HG02884 (cell line): Measurements from ENCODE around the gene TUBD1.
"Not testable (repeated sequence)": the region's sequence is repeated elsewhere in the genome, so short reads cannot be mapped to it uniquely, and the experiment has no call there.

Source experiments
- ATAC-seq: cut with Tn5 transposase; IDR thresholded peaks from one replicate; pipeline ENCODE4 v1.9.1; 2021; ENCODE audit warnings: mild to moderate bottlenecking, moderate library complexity; ENCODE audit not compliant: unreplicated experiment

The TUBD1 gene

DNA sequence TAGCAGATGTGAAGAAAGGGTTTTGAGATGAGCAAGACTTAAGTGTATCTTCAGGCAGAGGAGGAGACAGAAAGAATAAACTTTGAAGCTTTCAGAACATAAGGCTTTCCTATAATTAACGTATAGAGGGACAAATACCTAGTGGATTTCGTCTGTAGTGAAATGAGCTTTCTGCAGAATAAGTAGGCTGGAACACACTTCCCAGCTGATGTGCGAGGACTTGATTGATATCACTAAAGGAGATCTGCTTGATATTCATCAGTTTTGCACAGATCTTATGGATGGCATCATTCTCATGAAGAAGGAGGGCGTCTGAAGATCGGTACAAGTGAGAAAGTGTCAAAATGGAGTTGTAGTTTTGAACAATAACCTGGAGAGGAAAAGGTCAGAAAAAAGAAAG lies 14.8 kb downstream of the TUBD1 start:
- ATAC-seq = no peak

DNA sequence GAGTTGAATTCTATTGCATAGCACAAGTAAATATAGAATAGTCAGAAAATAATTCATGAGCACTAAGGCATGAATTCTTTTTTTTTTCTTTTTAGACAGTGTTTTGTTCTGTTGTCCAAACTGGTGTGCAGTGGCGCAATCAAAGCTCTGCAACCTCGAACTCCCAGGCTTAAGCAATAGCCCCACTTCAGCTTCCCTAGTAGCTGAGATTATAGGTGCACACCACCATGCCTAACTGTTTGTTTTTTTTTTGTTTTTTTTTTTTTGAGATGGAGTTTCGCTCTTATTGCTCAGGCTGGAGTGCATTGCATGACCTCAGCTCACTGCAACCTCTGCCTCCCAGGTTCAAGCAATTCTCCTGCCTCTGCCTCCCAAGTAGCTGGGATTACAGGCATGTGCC lies 16.6 kb downstream of the TUBD1 start:
- ATAC-seq = no peak

DNA sequence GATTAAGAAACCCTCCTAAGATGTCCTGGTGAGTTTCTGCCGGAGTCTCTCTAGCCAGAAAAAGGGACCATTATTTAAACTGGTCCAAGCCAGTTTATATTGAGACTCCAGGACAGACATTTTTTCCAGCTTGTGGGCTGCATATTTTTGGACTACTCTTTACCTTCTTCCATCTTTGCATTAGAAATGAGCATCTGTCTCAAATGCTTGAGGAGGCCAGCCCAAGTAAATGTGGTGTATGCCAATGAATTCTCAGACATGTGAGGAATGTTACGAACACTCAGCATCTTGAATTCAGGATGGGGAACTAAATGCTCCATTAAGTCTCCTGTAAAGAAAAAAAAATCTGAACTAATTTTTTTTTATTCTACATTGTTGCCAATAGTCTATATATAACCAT lies 18.4 kb downstream of the TUBD1 start:
- no peak for ATAC-seq

DNA sequence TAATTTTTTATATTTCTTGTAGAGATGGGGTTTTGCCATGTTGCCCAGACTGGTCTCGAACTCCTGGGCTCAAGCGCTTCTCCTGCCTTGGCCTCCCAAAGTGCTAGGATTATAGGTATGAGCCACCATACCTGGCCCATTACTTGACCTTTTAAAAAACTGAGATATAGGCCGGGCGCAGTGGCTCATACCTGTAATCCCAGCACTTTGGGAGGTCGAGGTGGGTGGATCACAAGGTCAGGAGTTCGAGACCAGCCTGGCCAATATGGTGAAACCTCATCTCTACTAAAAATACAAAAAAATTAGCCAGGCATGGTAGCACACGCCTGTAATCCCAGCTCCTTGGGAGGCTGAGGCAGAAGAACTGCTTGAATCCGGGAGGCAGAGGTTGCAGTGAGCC lies 19.3 kb downstream of the TUBD1 start:
- not testable (repeated sequence) for ATAC-seq

DNA sequence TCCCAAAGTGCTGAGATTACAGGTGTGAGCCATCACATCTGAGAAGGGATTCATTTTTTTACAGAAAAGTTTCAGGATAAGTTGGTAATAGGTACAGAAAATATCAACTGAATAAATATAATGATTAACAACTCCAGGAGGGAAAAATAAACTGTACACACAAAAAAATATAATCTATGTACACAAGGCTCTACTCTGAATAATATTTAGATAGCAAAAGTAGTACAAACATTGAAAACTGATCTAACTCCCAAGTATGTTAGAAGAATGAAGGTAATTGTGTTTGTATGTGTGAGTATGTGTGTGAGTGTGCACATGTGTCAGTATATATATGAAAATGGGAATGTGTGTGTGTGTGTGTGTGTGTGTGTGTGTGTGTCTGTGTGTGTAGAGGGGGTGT lies 20.4 kb downstream of the TUBD1 start:
- no peak for ATAC-seq

DNA sequence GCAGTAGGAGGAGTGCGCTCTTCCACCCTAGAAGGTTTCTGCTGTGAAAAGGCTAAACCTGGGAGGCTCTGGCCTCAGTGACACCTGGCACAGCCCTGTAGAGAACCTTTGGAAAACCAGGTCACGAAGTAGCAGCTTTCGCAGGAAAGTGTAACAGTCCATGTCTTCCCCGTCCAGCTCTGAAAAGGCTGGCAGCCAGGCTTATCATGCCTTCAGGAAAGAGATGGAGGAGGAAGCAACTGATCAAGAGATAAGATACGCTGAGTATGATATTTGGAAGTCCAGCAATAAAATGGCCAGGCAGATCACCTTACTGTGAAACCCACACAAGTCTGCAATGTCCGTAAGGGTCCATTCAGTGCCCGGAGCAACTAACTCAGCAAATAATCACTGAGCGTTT lies 22.3 kb downstream of the TUBD1 start:
- no peak for ATAC-seq

DNA sequence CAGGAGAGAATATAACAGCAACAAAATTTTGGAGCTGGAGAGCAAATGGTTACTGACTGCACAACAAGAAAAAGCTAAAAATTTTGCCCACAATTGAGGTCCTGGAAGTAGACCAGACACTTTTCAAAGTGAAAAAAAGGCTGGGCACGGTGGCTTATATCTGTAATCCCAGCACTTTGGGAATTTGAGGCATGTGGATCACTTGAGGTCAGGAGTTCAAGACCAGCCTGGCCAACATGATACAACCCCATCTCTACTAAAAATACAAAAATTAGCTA lies 22.9 kb downstream of the TUBD1 start:
- no peak for ATAC-seq

DNA sequence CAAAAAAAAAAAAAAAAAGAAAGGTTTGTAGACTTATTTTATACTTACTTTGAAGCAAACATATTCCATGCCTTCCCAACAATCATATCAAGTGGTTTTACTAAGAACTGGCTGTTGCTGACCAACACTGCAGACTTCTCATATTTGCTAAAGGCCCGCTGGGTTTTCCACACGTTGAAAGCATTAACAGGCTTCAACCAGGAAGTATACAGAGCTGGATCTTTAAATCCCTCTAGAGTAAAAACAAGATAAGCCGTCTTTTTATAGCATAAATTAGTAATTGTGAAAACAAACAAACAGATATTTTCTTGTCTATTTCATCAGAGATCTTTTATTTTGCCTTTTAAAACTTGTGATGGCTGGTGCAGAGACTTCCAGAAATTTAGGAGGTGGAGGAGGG lies 29.1 kb downstream of the TUBD1 start:
- no peak for ATAC-seq

DNA sequence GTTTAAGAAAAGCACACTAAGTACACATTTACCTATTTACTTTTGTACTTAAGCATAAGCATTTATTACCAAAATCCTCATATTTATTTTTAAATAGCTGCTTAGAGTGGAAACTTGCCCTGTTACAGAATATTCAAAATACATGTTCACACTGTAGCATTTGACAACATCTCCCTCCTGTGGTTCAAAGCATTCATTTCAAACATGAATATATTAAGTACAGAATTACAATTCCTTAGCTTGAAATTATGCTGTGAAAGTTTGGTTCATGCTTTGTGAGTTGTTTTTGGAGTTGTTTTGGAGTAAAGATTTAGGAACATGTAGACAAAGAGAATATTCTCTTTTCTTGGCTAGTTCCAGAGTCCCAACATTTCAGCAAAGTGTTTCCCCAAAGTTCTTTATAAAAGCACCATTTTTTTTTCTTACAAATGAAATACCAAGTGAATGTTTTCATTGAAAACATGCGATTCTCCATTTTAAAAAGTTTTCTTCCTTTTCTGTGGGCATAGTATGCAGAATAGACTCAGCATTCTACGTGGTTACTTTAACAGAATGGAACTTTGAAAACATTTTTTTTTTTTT lies 33.2 kb downstream of the TUBD1 start:
- ATAC-seq = no peak

DNA sequence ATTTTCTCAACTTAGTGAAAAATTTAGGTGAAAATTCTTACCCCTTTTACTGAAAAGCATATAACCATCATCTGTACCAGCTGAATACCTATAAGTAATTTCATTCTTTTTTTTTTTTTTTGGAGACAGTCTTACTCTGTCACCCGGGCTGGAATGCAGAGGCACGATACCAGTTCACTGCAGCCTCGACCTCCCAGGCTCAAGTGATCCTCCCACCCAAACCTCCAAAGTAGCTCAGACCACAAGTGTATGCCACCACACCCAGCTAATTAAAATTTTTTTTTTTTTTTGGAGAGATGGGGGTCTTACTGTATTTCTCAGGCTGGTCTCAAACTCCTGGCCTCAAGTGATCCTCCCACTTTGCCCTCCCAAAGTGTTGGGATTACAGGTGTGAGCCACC lies 33.8 kb downstream of the TUBD1 start:
- no peak for ATAC-seq

DNA sequence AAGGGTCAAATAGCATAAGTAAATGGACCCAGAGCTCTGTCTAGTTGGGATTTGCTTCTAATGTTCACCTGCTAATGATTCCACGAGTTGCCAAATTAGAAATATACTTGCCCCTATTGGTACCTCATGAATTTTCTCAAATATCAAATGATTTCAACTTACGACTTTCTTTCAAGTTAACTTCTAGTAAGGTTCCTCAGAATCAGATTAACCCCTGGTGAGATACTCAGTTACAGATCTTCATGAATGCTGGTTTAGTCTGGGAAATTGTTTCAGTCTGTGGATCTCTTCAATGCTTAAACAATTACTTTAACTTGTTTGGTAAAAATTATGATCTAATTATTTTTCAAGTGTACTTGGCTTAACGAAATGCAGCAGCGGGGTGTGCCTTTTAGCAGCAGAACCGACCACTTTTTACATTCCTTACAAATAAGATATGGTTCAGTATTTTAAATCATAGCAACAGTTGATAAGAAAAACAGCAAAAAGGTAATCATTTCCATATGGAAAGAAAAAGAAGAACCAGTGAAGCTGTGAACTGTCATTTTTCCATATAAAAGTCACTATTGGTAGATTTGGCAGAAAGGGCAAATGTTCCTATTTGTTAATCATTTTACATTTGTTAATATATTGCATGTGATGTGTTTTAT lies 34.5 kb downstream of the TUBD1 start:
- no peak for ATAC-seq

DNA sequence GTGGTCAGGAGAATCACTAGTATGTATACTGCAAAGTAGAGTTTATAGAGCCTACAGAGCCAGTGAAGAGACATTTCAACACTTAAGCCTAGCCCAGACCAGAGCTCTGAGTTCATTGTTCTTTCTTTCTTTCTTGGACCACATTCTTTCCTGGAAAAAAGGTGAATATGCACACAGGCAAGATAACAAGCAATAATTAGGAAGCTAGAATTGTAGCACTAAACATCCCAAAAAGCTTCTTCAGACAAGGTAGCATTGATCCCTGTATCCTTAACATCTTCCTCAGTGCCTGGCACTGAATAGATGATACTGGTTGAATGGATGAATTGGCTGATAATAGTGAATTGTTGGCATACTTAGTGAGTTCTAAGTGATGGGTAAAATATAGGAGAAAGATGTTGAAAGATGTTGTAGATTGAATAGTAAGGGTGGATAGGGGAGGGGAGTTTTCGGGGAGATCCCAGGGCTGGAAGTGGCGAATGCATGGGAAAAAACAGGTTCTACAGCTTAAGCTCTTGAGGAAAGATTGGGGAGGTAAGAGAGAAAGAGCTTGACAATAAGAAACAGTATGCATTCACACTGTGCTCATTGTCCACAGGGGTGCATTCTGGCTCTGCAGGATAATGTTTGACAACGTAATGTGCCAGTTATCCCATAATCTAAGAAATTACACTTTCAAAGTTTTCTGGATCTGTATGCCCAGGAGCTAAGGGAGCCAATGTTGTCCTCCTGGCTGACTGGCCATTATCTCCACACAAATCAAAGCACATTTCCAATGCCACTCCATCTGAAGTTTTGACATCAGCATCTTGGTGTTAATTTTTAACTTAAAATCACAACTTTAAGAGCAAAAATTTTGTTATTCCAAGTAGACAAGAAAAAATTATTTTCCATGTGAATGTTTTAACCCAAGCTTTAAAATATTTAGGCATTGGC lies 35.6 kb downstream of the TUBD1 start:
- ATAC-seq = no peak

DNA sequence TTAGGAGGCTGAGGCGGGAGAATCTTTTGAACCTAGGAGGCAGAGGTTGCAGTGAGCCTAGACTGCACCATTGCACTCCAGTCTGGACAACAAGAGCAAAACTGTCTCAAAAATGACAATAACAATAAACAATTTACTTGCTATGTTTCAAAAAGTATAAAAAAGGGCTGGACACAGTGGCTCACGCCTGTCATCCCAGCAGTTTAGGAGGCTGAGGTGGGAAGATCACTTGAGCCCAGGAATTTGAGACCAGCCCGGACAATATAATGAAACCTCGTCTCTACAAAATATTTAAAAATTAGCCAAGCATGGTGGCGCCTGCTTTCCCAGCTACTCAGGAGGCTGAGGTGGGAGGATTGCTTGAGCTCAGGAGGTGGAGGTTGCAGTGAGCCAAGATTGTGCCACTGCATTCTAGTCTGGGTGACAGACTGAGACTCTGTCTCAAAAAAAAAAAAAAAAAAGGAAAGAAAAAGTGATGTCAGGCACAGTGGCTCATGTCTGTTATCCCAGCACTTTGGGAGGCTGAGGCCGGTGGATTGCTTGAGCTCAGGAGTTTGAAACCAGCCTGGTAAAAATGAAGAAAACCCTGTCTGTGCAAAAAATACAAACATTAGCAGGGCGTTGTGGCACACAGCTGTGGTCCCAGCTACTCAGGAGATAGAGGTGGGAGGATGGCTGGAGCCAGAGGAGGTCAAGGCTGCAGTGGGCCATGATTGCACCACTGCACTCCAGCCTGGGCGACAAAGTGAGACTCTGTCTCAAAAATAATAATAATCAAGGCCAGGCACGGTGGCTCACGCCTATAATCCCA lies 38.6 kb downstream of the TUBD1 start:
- not testable (repeated sequence) for ATAC-seq

DNA sequence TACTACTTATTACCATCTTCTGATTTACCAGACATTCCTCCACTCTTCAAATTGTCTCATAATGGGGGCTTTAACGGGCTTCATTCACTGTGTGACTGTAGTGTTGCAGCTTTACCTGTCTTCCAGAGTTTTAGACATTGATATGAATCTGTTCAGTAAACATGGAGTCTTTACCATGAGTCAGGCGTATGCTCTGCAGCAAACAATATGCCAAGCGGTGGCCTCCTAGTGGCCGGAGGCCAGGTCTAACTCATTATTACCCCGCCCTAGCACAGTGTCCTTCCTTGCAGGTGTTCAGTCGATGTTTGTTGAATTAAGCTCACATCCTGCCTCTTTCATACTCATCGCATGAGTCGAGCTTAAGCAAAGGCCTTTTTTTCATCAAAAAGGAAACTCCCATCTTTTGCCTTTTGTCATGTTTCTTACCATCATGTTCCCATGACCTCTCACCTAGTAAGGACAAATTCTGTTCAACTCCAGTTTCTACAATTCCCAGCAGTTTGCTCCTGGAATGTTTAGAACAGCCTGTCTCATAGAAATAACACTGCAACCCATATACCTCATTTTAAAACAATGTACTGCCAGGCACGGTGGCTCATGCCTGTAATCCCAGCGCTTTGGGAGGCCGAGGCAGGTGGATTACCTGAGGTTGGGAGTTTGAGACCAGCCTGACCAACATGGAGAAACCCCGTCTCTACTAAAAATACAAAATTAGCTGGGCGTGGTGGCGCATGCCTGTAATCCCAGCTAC lies 39.4 kb downstream of the TUBD1 start:
- no peak for ATAC-seq

DNA sequence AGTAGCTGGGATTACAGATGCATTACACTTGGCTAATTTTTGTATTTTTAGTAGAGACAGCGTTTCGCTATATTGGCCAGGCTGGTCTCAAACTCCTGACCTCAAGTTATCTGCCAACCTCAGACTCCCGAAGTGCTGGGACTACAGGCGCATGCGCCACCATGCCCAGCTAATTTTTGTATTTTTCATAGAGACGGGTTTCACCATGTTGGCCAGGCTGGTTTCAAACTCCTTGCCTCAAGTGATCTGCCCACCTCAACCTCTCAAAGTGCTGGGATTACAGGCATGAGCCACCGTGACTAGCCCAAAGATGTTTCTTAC lies 39.9 kb downstream of the TUBD1 start:
- not testable (repeated sequence) for ATAC-seq

DNA sequence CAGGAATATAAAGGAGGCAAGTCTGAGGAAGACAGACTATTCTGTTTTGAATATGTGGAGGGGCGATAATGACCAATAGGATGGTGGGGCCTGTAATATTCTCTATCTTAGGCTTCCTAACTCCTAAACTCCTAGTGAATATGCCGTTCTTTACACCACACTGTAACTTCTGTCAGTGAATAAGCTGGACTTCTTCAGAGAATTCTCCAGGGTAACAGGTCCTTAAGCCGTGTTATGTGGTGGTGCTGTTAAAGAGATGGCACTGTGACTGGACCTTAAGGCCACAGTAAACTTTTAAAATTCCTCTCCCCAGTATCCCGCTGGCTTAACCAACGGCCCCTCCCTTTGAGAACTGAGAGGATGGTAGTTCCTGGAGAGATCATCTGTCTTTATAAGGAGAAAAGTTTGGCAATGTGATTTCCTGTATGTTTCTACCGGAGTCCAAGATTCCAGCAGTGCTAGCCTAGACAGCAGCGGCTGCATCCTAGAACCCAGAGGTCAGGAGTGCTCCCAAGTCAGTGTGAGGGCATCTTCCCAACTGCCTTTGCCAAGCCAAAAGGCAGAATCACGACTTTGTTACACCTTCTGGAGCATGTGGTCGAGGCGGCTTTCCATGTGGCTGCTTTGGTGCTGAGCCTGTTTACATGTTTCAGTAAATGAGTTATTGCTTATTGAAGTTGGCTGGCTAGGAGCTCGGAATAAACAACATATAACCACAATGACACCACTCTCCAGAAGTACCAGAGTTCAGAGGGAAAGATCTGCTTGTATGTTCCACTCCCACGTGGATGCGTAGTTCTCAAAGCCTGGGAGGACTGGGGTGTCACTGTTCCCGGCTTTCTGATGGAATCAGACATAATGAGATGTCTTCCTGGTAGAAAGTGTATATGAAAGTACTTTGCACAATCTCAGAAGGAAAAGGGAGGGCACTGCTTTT lies 41.0 kb downstream of the TUBD1 start:
- ATAC-seq = no peak

DNA sequence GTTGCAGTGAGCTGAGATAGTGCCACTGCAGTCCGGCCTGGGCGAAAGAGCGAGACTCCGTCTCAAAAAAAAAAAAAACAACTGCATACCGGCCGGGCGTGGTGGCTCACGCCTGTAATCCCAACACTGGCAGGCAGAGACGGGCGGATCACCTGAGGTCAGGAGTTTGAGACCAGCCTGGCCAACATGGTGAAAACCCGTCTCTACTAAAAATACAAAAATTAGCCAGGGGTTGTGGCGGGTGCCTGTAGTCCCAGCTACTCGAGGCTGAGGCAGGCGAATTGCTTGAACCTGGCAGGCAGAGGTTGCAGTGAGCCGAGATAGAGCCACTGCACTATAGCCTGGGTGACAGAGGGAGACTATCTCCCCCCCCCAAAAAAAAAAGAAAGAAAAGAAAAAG lies 42.4 kb downstream of the TUBD1 start:
- ATAC-seq = not testable (repeated sequence)

DNA sequence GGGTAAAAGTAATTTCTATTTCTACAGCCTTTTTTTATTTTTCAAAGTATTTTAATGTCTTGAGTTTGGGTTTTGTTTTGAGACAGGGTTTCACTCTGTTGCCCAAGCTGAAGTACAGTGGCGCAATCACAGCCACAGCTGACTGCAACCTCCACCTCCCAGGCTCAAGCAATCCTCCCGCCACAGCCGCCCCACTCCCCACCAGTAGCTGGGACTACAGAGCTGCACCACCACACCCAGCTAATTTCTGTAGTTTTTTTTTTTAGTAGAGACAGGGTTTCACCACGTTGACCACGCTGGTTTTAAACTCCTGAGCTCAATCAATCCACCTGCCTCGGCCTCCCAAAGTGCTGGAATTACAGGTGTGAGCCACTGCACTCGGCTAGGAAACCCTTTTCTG lies 44.0 kb downstream of the TUBD1 start:
- ATAC-seq = peak; percentile 49

DNA sequence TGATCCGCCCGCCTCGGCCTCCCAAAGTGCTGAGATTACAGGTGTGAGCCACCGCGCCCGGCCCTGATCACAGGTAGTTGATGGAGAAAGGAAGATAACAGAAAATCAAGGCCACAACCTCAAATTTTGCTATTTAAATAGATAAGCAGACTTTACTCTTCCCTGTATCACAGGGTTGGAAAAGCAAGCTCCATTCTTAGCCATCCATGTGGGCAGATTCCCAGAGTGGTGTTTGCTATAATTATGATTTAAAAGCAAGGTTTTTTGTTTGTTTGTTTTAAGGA lies 44.4 kb downstream of the TUBD1 start:
- ATAC-seq = no peak
